HepG2 (cell line): ENCODE data around the gene ARFGEF2. TPM values are rescaled to one million over a fixed set of nuclear protein-coding genes. Genes with fewer than 3 reads are reported as not detected.

Source experiments
- DNMT3B ChIP-seq: conservative IDR thresholded peaks from 2 replicates; pipeline ENCODE4 v1.6.1; 2016; ENCODE audit warnings: missing biosample characterization, control low read depth
- GATAD2A ChIP-seq: IDR thresholded peaks from 2 replicates; pipeline ENCODE4 v1.6.1; 2016
- KDM5B ChIP-seq: sonication (generic); formaldehyde crosslinking; IDR thresholded peaks from 2 replicates; pipeline ENCODE4 v1.4.0; 2020; ENCODE audit warnings: missing genetic modification reagents, mild to moderate bottlenecking, borderline replicate concordance
- MXD4 ChIP-seq: IDR thresholded peaks from 2 replicates; pipeline ENCODE4 v1.6.1; 2016; ENCODE audit warnings: mild to moderate bottlenecking, missing biosample characterization, missing genetic modification reagents
- RBFOX2 ChIP-seq: fragments of 200-400 bp; formaldehyde crosslinking; IDR thresholded peaks from 2 replicates; pipeline ENCODE4 v1.6.1; 2017; ENCODE audit warnings: low read depth, mild to moderate bottlenecking, low read length
- RELA ChIP-seq: sonication (generic); formaldehyde crosslinking; IDR thresholded peaks from 2 replicates; pipeline ENCODE4 v1.4.0; 2020; ENCODE audit warnings: missing genetic modification reagents
- REXO4 ChIP-seq: sonication (generic); formaldehyde crosslinking; IDR thresholded peaks from 2 replicates; pipeline ENCODE4 v1.8.0; 2022; ENCODE audit warnings: missing genetic modification reagents, mild to moderate bottlenecking, borderline replicate concordance
- ZBTB40 ChIP-seq, 2 experiments: fragments of 450-650 bp in 1 of 2; sonication (generic) in 1 of 2; formaldehyde crosslinking in 1 of 2; IDR thresholded peaks; 2 replicates each; pipeline versions ENCODE4 v1.6.1 to v1.8.0; 2016 to 2022; ENCODE audit warnings: antibody characterized with exemption in 1 of 2, mild to moderate bottlenecking in 1 of 2, missing genetic modification reagents in 1 of 2
- ZBTB7A ChIP-seq: sonication (generic); formaldehyde crosslinking; IDR thresholded peaks from 2 replicates; pipeline ENCODE4 v1.8.0; 2022; ENCODE audit warnings: mild to moderate bottlenecking, missing genetic modification reagents
- ZKSCAN5 ChIP-seq: sonication (generic); formaldehyde crosslinking; IDR thresholded peaks from 2 replicates; pipeline ENCODE4 v1.5.1; 2020; ENCODE audit warnings: mild to moderate bottlenecking, missing genetic modification reagents
- ZNF260 ChIP-seq: sonication (generic); formaldehyde crosslinking; IDR thresholded peaks from 2 replicates; pipeline ENCODE4 v1.4.0; 2020; ENCODE audit warnings: missing genetic modification reagents, low read depth, mild to moderate bottlenecking, borderline replicate concordance
- ZNF570 ChIP-seq: sonication (generic); formaldehyde crosslinking; IDR thresholded peaks from 2 replicates; pipeline ENCODE4 v1.4.0; 2020; ENCODE audit warnings: mild to moderate bottlenecking, missing genetic modification reagents, borderline replicate concordance
- polyA plus RNA-seq, 8 experiments: library from polyadenylated mRNA; depleted of rRNA in 3 of 8; stranded (reverse) in 7 of 8; unstranded in 1 of 8; fragments of >200 nt; fragmentation: Illumina TruSeq in 4 of 8; extraction: Trizol in 4 of 8; gene quantifications; 2 replicates each; pipeline versions ENCODE4 v1.2.1 to v1.2.3, GENCODE V29; 2011 to 2016; ENCODE audit warnings: low read depth in 4 of 8, missing spikeins in 1 of 8, mixed read lengths in 1 of 8; ENCODE audit not compliant: insufficient read depth in 1 of 8
- total RNA-seq, 5 experiments: library from RNA; depleted of rRNA; stranded (reverse); fragments of >200 nt; fragmentation: Illumina TruSeq; extraction: Trizol; gene quantifications; 2 replicates each; pipeline ENCODE4 v1.2.3, GENCODE V29; 2016; ENCODE audit warnings: low read depth in 1 of 5
- TF ChIP-seq, protein P1 (sequence below): IDR thresholded peaks from 2 replicates; pipeline ENCODE4 v1.6.1; 2016; ENCODE audit warnings: missing compliant biosample characterization, missing genetic modification reagents, borderline replicate concordance
- TF ChIP-seq, protein P2 (sequence below): sonication (generic); formaldehyde crosslinking; IDR thresholded peaks from 2 replicates; pipeline ENCODE4 v1.5.0; 2020; ENCODE audit warnings: mild to moderate bottlenecking, missing genetic modification reagents, borderline replicate concordance
- TF ChIP-seq, protein P3 (sequence below): fragments of 450-650 bp; IDR thresholded peaks from 2 replicates; pipeline ENCODE4 v1.6.1; 2017

Gene ARFGEF2
- total and polyA plus RNA-seq, 2 of the 13 experiments (the other 11 are each of a cell fraction or from before 2014, with no cell fraction given): 44.0 to 60.8 TPM

DNA sequence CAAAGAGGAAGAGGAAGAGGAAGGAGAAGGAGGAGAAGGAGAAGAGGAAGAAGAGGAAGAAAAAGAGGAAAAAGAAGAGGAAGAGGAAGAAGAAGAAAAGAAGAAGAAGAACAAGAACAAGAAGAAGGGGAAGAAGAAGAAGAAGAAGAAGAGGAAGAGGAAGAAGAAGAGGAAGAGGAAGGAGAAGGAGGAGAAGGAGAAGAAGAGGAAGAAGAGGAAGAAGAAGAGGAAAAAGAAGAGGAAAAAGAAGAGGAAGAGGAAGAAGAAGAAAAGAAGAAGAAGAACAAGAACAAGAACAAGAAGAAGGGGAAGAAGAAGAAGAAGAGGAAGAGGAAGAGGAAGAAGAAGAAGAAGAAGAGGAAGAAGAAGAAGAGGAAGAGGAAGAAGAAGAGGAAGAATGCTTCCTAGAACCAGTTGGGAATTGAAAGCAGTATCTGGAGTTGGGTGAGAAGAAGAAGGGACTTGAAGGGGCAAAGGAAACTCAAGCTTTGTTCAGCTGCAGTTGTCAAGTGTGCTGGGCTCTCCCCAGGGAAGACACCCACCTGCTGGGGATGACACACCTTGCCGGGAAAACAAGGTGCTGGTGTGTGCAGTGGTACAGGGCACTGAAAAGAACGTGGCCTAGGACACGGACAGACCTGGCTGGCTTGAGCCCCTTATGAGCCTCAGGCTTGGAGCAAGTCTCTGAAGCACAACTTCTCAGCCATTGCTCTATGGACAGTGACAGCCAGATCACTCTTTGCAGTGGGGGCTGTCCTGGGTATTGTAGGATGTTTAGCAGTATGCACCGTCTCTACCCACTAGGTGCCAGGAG lies 30.1 kb upstream of the ARFGEF2 start (continued):
- TF ChIP-seq RELA (no peak), ZNF570 (CRISPR knock-in tag) (no peak), ZNF260 (no peak), DNMT3B (CRISPR knock-in tag) (no peak), KDM5B (CRISPR knock-in tag) (no peak), MXD4 (CRISPR knock-in tag) (no peak), ZBTB7A (CRISPR knock-in tag) (no peak), GATAD2A (CRISPR knock-in tag) (no peak), ZBTB40 (IDR thresholded peaks at IDR 0.05) (no peak; the same call in 1 of the 2 replicates), ZBTB40 (CRISPR knock-in tag; IDR thresholded peaks at IDR 0.05) (no peak), ZKSCAN5 (CRISPR knock-in tag) (no peak), RBFOX2 (no peak), REXO4 (CRISPR knock-in tag) (no peak)
- TF ChIP-seq, protein P1, sequence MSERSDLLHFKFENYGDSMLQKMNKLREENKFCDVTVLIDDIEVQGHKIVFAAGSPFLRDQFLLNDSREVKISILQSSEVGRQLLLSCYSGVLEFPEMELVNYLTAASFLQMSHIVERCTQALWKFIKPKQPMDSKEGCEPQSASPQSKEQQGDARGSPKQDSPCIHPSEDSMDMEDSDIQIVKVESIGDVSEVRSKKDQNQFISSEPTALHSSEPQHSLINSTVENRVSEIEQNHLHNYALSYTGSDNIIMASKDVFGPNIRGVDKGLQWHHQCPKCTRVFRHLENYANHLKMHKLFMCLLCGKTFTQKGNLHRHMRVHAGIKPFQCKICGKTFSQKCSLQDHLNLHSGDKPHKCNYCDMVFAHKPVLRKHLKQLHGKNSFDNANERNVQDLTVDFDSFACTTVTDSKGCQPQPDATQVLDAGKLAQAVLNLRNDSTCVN (CRISPR knock-in tag): no peak
- TF ChIP-seq, protein P2, sequence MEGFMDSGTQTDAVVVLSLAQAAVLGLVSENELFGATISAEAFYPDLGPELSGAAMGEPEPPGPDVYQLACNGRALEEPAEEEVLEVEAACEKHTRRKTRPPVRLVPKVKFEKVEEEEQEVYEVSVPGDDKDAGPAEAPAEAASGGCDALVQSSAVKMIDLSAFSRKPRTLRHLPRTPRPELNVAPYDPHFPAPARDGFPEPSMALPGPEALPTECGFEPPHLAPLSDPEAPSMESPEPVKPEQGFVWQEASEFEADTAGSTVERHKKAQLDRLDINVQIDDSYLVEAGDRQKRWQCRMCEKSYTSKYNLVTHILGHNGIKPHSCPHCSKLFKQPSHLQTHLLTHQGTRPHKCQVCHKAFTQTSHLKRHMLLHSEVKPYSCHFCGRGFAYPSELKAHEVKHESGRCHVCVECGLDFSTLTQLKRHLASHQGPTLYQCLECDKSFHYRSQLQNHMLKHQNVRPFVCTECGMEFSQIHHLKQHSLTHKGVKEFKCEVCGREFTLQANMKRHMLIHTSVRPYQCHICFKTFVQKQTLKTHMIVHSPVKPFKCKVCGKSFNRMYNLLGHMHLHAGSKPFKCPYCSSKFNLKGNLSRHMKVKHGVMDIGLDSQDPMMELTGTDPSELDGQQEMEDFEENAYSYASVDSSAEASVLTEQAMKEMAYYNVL (CRISPR knock-in tag): no peak
- TF ChIP-seq, protein P3, sequence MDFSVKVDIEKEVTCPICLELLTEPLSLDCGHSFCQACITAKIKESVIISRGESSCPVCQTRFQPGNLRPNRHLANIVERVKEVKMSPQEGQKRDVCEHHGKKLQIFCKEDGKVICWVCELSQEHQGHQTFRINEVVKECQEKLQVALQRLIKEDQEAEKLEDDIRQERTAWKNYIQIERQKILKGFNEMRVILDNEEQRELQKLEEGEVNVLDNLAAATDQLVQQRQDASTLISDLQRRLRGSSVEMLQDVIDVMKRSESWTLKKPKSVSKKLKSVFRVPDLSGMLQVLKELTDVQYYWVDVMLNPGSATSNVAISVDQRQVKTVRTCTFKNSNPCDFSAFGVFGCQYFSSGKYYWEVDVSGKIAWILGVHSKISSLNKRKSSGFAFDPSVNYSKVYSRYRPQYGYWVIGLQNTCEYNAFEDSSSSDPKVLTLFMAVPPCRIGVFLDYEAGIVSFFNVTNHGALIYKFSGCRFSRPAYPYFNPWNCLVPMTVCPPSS: 0 out of 2 replicates have a peak, but pooled peaks have one; percentile 79
